K562 (cell line): ENCODE results near the gene CRX. TPM values are rescaled to one million over a fixed set of nuclear protein-coding genes. Genes with fewer than 3 reads are reported as not detected.

Source experiments
- CC2D1A ChIP-seq: fragments of 450-650 bp; IDR thresholded peaks from 2 replicates; pipeline ENCODE4 v1.6.1; 2017; ENCODE audit warnings: mild to moderate bottlenecking
- GABPB1 ChIP-seq: sonication (generic); formaldehyde crosslinking; IDR thresholded peaks from 2 replicates; pipeline ENCODE4 v1.8.0; 2022; ENCODE audit warnings: mild to moderate bottlenecking, missing genetic modification reagents
- LCOR ChIP-seq: sonication (generic); formaldehyde crosslinking; IDR thresholded peaks from 2 replicates; pipeline ENCODE4 v1.8.0; 2022; ENCODE audit warnings: mild to moderate bottlenecking, missing genetic modification reagents
- MAFG ChIP-seq: fragments of 450-650 bp; conservative IDR thresholded peaks from 2 replicates; pipeline ENCODE4 v1.6.1; 2016; ENCODE audit warnings: missing genetic modification characterization, missing compliant biosample characterization
- MBD1 ChIP-seq: fragments of 250-450 bp; sonication (Bioruptor Pico); IDR thresholded peaks from 2 replicates; pipeline ENCODE4 v1.8.0; 2022; ENCODE audit warnings: inconsistent platforms
- MCM2 ChIP-seq: fragments of 450-650 bp; IDR thresholded peaks from 2 replicates; pipeline ENCODE4 v1.6.1; 2017; ENCODE audit warnings: low read depth, mild to moderate bottlenecking
- PBX2 ChIP-seq, 2 experiments: IDR thresholded peaks in 1 of 2; conservative IDR thresholded peaks in 1 of 2; 2 replicates each; pipeline ENCODE4 v1.6.1; 2016; ENCODE audit warnings: low read depth in 2 of 2, mild to moderate bottlenecking in 1 of 2, missing compliant biosample characterization in 1 of 2, missing genetic modification characterization in 1 of 2, moderate library complexity in 1 of 2
- PRPF4 ChIP-seq: fragments of 200-400 bp; formaldehyde crosslinking; IDR thresholded peaks from one replicate; pipeline ENCODE4 v1.6.1; 2017; ENCODE audit warnings: low read length, low read depth, mild to moderate bottlenecking; ENCODE audit not compliant: insufficient read depth, poor library complexity, severe bottlenecking
- PTRF ChIP-seq: fragments of 450-650 bp; IDR thresholded peaks from 2 replicates; pipeline ENCODE4 v1.6.1; 2016; ENCODE audit warnings: mild to moderate bottlenecking, missing genetic modification characterization, missing compliant biosample characterization
- TCF7 ChIP-seq: sonication (generic); IDR thresholded peaks from 2 replicates; pipeline ENCODE4 v1.6.1; 2016; ENCODE audit warnings: antibody characterized with exemption, borderline replicate concordance
- TRIM24 ChIP-seq, 2 experiments: fragments of 450-650 bp; IDR thresholded peaks; 2 replicates each; pipeline ENCODE4 v1.6.1; 2016
- TRIM28 ChIP-seq: fragments of 450-650 bp; IDR thresholded peaks from 2 replicates; pipeline ENCODE4 v1.6.1; 2017
- ZNF316 ChIP-seq: fragments of 450-650 bp; IDR thresholded peaks from 2 replicates; pipeline ENCODE4 v1.6.1; 2016
- ZNF318 ChIP-seq, 2 experiments: fragments of 450-650 bp; IDR thresholded peaks; 2 replicates each; pipeline ENCODE4 v1.6.1; 2016; ENCODE audit warnings: mild to moderate bottlenecking in 2 of 2, borderline replicate concordance in 1 of 2, low read depth in 1 of 2, moderate library complexity in 1 of 2
- ZNF766 ChIP-seq: fragments of 200-800 bp; sonication (Bioruptor generic); conservative IDR thresholded peaks from 2 replicates; pipeline ENCODE4 v1.6.1; 2016; ENCODE audit warnings: missing genetic modification characterization, missing compliant biosample characterization
- polyA plus RNA-seq, 8 experiments: library from polyadenylated mRNA; depleted of rRNA in 4 of 8; stranded (reverse) in 5 of 8; unstranded in 3 of 8; fragments of >200 nt; fragmentation: Nextera tagmentation in 2 of 8; fragmentation: Illumina TruSeq in 1 of 8; extraction: Ambion mirVana in 2 of 8; extraction: Trizol in 1 of 8; gene quantifications; 2 replicates each; pipeline versions ENCODE4 v1.2.1 to v1.2.3, GENCODE V29; 2011 to 2014; ENCODE audit warnings: inconsistent platforms in 1 of 8, missing spikeins in 1 of 8
- total RNA-seq, 7 experiments: library from RNA; depleted of rRNA in 6 of 7; stranded (reverse); fragments of >200 nt in 6 of 7; fragmentation: Illumina TruSeq in 2 of 7; extraction: Trizol in 2 of 7; gene quantifications; 2 replicates each; pipeline versions ENCODE4 v1.2.1 to v1.2.3, GENCODE V29; 2011 to 2021; ENCODE audit warnings: low replicate concordance in 1 of 7

CRX gene
- total and polyA plus RNA-seq, 9 of the 15 experiments (the other 6 are each of a cell fraction or from before 2014, with no cell fraction given): 0.01 TPM; not detected in 8

GRCh38 chr19:47891923-47892666 is 70.4 kb downstream of the CRX start (continued):
- TF ChIP-seq ZNF318 (IDR thresholded peaks at IDR 0.05; ENCODE audit: borderline replicate concordance in 1 of 2, low read depth in 1 of 2) (peak; percentile 96; a peak in 3 of 4 replicates), MBD1 (no peak), LCOR (CRISPR knock-in tag) (peak; percentile 92), MCM2 (no peak), ZNF766 (peak; percentile 98), ZNF316 (peak; percentile 100), TRIM28 (peak; percentile 93), MAFG (tag) (peak; percentile 100), TCF7 (peak; percentile 94), PRPF4 (no peak), PTRF (no peak), CC2D1A (peak; percentile 99), TRIM24 (IDR thresholded peaks at IDR 0.05) (peak; percentile 99), GABPB1 (CRISPR knock-in tag) (peak; percentile 62; the same call in 1 of the 2 replicates), PBX2 (CRISPR knock-in tag; IDR thresholded peaks at IDR 0.05; ENCODE audit: low read depth) (peak; percentile 26; the same call in 1 of the 2 replicates), PBX2 (tag; conservative IDR thresholded peaks at IDR 0.05; ENCODE audit: low read depth) (peak; percentile 93)
